ENCODE measurements around the gene RAD18.

Gene RAD18

DNA sequence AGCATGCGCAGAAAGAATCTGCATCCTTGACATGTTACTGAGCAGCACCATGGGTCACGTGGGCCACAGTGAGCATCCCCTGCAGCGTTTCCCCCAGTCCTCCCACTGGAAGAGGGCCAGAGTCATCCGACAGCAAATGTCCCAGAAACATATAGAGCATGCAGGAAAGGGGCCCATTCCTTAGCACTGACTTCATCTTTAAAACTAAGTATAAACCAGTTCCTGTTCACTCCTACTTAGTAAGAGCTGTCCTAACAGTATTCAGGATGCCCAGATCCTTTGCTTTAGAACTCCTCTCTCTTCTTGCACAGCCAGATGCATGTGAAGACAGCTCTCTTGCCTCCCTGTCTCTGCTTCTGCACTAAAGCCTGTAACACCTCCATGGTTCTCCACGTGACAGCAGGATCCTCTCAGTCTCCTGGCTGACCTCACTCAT, 114.6 kb downstream of the RAD18 start:
- TF ChIP-seq, protein P1, sequence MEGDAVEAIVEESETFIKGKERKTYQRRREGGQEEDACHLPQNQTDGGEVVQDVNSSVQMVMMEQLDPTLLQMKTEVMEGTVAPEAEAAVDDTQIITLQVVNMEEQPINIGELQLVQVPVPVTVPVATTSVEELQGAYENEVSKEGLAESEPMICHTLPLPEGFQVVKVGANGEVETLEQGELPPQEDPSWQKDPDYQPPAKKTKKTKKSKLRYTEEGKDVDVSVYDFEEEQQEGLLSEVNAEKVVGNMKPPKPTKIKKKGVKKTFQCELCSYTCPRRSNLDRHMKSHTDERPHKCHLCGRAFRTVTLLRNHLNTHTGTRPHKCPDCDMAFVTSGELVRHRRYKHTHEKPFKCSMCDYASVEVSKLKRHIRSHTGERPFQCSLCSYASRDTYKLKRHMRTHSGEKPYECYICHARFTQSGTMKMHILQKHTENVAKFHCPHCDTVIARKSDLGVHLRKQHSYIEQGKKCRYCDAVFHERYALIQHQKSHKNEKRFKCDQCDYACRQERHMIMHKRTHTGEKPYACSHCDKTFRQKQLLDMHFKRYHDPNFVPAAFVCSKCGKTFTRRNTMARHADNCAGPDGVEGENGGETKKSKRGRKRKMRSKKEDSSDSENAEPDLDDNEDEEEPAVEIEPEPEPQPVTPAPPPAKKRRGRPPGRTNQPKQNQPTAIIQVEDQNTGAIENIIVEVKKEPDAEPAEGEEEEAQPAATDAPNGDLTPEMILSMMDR (conservative IDR thresholded peaks at IDR 0.05; ENCODE audit: low read depth, low read length), result no peak
- H3K4me3 ChIP-seq (ENCODE audit: low read length), result no peak overlapping the region
- no peak for DNase-seq (ENCODE audit: low read depth)

DNA sequence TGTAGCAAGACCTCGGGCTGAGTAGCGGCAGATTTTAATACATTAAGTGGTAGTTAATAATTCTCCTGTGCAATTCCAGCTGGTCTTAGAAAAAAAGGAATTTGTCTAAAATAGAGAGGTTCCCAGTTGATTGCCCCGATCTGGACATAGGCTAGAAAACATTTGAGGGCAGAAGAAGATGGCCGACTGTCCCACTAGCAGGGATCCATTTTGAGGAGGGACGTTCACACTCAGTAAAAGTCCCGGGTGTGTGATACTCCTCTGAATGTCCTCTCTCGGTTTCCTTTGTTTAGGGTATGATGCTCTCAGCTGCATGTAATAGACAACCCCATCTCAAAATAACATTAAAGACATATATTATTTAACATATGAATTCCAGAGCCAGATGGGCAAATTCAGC, 116.0 kb downstream of the RAD18 start:
- no peak overlapping the region for H3K4me3 ChIP-seq (ENCODE audit: low read length)
- DNase-seq (ENCODE audit: low read depth), result no peak
- TF ChIP-seq, protein P1 (conservative IDR thresholded peaks at IDR 0.05; ENCODE audit: low read depth, low read length), result no peak

DNA sequence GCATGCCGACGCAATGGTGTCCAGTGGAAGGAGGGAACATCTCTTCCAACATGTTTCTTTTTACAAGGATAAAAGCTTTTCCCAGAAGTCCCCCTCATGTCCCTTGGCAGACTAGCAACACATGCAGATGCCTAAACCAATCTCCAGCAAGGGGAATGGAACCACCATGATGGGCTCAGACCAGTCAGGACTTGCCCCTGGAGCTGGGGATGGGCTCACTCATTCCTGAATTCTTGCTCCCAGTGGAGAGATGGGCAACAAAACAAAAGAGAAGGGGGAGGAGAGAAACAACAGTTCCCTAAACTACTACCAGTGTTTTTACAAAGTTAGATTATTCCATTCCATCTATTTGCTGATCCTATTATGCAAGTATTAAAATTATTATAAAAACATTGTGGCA, 117.1 kb downstream of the RAD18 start:
- DNase-seq (ENCODE audit: low read depth), result no peak
- H3K4me3 ChIP-seq (ENCODE audit: low read length), result no peak overlapping the region
- TF ChIP-seq, protein P1 (conservative IDR thresholded peaks at IDR 0.05; ENCODE audit: low read depth, low read length), result no peak

DNA sequence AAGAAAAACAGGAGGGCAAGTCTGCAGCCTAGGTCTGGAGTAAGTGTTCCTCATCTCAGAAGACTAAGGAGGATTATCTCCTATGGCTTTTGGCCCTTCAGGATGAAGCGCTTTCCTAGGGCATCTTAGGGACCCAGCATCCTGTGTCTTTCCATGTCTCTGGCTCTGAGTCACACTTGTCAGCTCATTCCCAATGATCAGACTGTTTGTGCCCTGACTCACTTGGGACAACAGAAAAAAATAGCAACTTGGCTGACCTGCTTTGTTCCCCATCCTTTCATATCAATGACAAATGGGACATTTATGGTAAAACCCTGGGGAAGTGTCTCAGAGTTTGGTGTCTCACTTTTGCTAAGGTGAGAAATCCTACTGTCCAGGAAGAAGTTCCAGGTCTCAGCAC, 117.6 kb downstream of the RAD18 start:
- DNase-seq (ENCODE audit: low read depth), result no peak
- no peak overlapping the region for H3K4me3 ChIP-seq (ENCODE audit: low read length)
- TF ChIP-seq, protein P1 (conservative IDR thresholded peaks at IDR 0.05; ENCODE audit: low read depth, low read length), result no peak

DNA sequence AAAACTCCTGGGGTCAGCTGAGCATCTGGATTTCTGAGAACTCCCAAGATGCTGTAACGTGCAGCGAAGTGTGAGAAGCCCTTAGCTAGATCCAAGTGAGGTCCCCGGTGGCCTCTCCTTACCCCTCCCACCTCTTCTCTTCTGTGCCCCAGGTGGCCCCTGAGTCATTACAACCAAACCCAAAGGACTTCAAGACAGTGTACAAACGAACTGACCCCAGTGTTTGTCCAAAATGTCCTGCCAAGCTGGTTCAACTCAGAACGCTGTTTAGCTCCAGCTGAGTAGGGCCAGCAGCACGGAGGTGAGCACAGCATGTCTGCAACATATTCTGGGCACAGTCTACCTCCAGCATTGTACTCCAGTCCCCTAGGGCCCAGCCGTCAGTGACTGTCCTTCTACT, 119.9 kb downstream of the RAD18 start:
- H3K4me3 ChIP-seq (ENCODE audit: low read length), result no peak overlapping the region
- TF ChIP-seq, protein P1 (conservative IDR thresholded peaks at IDR 0.05; ENCODE audit: low read depth, low read length), result no peak
- no peak for DNase-seq (ENCODE audit: low read depth)

DNA sequence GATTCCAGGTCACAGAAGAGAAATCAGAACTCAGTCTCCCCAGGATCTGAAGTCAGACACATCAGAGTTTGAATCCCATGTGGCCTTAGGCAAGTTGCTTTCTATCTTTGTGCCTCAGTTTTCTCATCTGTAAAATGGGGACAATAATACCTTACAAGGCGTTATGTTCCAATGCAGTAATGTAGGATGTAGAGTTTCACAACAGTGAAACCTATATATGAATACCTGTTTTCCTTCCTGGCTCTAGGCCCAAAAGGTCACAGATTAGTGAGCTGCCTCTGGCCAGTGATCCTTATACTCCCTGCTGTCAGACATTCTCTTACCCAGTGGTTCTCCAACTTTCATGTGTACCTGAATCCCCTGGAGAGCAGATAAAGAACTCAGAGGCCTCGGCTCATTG, 121.0 kb downstream of the RAD18 start:
- DNase-seq (ENCODE audit: low read depth), result no peak
- H3K4me3 ChIP-seq (ENCODE audit: low read length), result no peak overlapping the region
- TF ChIP-seq, protein P1 (conservative IDR thresholded peaks at IDR 0.05; ENCODE audit: low read depth, low read length), result no peak

DNA sequence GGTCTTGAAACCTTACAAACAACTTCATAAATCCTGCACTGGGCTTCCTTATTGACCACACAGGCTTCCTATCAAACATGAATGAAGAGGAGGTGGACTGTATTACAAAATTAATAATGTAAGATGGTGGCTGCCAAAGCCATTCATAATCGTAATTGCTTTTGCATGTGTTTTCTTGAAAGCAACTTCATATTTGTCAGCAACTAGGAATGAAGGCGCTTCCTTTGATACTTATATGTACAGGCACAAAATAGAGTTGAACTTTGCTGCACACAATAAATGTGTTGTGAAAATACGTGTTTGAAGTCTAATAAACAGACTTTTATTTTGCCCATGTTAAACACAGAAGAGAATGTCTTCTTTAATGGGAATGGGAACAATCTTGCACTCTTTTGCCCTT, 121.8 kb downstream of the RAD18 start:
- TF ChIP-seq, protein P1 (conservative IDR thresholded peaks at IDR 0.05; ENCODE audit: low read depth, low read length), result no peak
- DNase-seq (ENCODE audit: low read depth), result no peak
- no peak overlapping the region for H3K4me3 ChIP-seq (ENCODE audit: low read length)

All from retinal pigment epithelial cell (primary cell).